ENCODE data around the gene SH3D19. TPM values are rescaled to one million over a fixed set of nuclear protein-coding genes. Genes with fewer than 3 reads are reported as not detected.
"Not testable (repeated sequence)": the region's sequence is repeated elsewhere in the genome, so short reads cannot be mapped to it uniquely, and the experiment has no call there.

Gene SH3D19
- total RNA-seq, 4 donors from 2014 or later, result 54.4 to 148 (median 79.1) TPM

DNA sequence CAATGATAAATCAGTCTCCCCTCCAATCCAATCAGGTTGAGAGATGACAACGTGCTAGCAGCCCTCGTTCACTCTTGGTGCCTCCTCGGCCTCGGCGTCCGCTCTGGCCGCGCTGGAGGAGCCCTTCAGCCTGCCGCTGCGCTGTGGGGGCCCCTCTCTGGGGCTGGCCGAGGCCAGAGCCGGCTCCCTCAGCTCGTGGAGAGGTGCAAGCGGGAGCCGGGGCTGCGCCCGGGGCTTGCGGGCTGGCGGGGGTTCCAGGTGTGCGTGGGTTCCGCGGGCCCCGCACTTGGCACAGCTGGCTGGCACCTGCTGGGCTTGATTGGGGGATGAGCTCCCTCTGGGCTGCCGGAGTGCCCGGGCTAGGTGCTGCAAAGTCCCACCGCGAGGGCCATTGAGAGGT is 89.4 kb downstream of the SH3D19 start:
- WGBS, result 99% methylated on average over 14 of the region's 27 CpGs
- DNase-seq (ENCODE audit: low spot score in 2 of 2), result no peak
- TF ChIP-seq POLR2A (IDR thresholded peaks at IDR 0.05) (no peak), EP300 (IDR thresholded peaks at IDR 0.05) (no peak), POLR2AphosphoS5 (IDR thresholded peaks at IDR 0.05) (no peak)
- TF ChIP-seq, protein P1, sequence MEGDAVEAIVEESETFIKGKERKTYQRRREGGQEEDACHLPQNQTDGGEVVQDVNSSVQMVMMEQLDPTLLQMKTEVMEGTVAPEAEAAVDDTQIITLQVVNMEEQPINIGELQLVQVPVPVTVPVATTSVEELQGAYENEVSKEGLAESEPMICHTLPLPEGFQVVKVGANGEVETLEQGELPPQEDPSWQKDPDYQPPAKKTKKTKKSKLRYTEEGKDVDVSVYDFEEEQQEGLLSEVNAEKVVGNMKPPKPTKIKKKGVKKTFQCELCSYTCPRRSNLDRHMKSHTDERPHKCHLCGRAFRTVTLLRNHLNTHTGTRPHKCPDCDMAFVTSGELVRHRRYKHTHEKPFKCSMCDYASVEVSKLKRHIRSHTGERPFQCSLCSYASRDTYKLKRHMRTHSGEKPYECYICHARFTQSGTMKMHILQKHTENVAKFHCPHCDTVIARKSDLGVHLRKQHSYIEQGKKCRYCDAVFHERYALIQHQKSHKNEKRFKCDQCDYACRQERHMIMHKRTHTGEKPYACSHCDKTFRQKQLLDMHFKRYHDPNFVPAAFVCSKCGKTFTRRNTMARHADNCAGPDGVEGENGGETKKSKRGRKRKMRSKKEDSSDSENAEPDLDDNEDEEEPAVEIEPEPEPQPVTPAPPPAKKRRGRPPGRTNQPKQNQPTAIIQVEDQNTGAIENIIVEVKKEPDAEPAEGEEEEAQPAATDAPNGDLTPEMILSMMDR (IDR thresholded peaks at IDR 0.05), result no peak
- Histone ChIP-seq H3K9me3 (no peaks in the 10 kb centered on the region), H3K4me1 (peaks cover 6% of the 10 kb centered on the region), H3K27ac (no peak overlapping the region), H3K4me3 (no peak overlapping the region), H3K36me3 (no peaks in the 10 kb centered on the region), H3K27me3 (no peaks in the 10 kb centered on the region)

DNA sequence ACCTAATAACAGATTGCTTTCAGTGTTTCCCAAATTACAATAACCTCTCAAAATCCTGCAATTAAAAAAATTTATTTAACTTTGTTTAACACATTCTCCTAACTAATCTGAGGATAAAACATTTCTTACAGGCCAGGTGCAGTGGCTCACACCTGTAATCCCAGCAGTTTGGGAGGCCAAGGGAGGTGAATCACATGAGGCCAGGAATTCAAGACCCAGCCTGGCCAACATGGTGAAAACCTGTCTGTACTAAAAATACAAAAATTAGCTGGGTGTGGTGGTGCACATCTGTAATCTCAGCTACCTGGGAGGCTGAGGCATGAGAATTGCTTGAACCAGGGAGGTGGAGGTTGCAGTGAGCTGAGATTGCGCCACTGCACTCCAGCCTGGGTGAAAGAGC is 90.0 kb downstream of the SH3D19 start:
- H3K27me3 ChIP-seq; H3K9me3 ChIP-seq; H3K4me1 ChIP-seq; H3K27ac ChIP-seq; DNase-seq (ENCODE audit: low spot score in 2 of 2); H3K4me3 ChIP-seq; H3K36me3 ChIP-seq: not testable (repeated sequence)
- 93% methylated on average over 1 of the region's 1 CpG for WGBS

DNA sequence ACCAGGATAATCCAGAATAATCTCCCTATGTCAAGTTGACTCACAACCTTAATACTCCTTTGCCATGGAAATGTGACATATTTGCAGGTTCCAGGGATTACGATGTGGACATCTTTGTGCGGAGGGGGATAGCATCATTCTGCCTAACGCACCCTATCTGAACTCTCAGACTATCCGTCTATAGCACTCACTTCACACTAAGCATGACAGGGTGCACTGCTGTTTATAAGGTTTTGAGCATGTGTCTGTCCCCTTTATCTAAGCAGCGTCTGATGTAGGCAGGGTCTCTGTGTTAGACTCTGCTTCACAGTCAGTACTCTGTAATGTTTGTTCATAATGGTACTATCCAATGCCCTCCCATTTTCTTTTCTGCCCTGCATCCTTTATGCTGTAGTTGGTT is 91.8 kb downstream of the SH3D19 start:
- Histone ChIP-seq H3K27ac (no peak overlapping the region), H3K9me3 (no peaks in the 10 kb centered on the region), H3K4me1 (peaks cover 5% of the 10 kb centered on the region), H3K36me3 (no peaks in the 10 kb centered on the region), H3K27me3 (no peaks in the 10 kb centered on the region), H3K4me3 (no peak overlapping the region)
- WGBS, result 96% methylated on average over 5 of the region's 5 CpGs
- DNase-seq (ENCODE audit: low spot score in 2 of 2), result no peak
- TF ChIP-seq POLR2A (IDR thresholded peaks at IDR 0.05), result no peak
- TF ChIP-seq, protein P1 (IDR thresholded peaks at IDR 0.05), result no peak
- TF ChIP-seq POLR2AphosphoS5 (IDR thresholded peaks at IDR 0.05), result no peak
- no peak for TF ChIP-seq EP300 (IDR thresholded peaks at IDR 0.05)

DNA sequence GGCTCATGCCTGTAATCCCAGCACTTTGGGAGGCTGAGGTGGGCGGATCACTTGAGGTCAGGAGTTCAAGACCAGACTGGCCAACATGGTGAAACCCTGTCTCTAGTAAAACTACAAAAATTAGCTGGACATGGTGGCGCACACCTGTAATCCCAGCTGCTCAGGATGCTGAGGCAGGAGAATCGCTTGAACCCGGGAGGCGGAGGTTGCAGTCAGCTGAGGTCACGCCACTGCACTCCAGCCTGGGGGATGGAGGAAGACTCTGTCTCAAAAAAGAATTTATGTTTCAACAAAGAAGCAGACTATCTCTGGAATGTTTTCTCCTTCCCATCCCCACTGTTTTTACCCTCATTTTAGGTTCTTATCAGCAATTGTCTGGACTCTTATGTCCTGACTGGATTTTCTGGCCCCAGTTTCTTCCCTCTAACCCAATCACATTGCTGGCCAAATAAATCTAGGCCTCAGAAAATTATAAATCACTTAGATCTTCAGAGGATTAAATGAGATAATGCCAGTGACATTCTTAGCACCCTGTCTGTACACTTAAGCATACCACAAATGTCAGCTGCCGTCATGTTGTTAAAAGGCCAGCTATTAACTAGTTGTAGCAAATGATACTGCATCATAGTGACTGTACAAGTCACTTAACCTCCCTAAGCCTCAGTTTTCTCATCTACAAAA is 93.3 kb downstream of the SH3D19 start:
- H3K9me3 ChIP-seq, result no peaks in the 10 kb centered on the region

DNA sequence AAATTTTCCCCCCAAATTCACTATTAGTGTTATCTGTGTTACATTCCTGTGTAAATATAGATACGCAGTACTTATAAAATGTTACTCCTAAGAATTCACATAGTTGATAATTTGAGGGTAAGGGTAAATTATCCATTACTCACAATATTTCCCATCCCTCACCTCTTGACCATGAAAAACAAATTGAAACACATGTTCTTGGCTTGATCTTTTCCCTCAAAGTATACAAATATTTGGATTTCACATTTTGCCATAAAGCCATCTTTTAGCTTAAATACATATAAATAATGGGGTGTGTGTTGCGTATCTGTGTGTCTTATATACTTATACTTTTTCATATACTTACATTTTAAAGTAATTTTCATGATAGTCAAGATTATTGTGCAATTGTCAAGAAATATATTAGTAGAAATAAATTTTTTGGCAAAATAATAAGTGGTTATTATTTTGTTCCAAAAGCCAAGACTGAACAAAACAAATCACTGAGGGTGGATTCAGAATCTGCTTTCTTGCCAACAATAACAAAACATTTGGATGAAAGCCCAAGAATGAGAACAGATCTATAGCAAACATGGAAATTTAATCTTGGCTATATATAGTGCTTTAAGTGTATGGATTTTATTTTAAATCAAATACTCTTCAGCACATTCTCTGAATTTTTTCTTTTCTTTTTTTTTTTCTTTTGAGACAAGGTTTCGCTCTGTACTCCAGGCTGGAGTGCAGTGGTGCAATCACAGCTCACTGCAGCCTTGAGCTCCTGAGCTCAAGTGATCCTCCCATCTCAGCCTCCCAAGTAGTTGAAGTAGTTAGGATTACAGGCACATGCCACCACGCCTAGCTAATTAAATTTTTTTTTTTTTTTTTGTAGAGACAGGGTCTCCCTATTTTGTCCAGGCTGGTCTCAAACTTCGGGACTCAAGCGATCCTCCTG is 97.0 kb downstream of the SH3D19 start:
- Histone ChIP-seq H3K9me3 (no peaks in the 10 kb centered on the region), H3K4me1 (peaks cover 23% of the 10 kb centered on the region), H3K4me3 (peak overlapping the region; percentile 49), H3K27me3 (no peaks in the 10 kb centered on the region), H3K36me3 (no peaks in the 10 kb centered on the region), H3K27ac (peak overlapping the region; percentile 80)
- WGBS, result 72% methylated on average over 6 of the region's 6 CpGs
- TF ChIP-seq EP300 (IDR thresholded peaks at IDR 0.05), result no peak
- TF ChIP-seq, protein P1 (IDR thresholded peaks at IDR 0.05), result no peak
- TF ChIP-seq POLR2A (IDR thresholded peaks at IDR 0.05), result no peak
- no peak for TF ChIP-seq POLR2AphosphoS5 (IDR thresholded peaks at IDR 0.05)
- no peak for DNase-seq (ENCODE audit: low spot score in 2 of 2)

More for the DNA sequence above, 93.3 kb downstream of the SH3D19 start:
- H3K36me3 ChIP-seq, result no peaks in the 10 kb centered on the region
- 90% methylated on average over 7 of the region's 7 CpGs for WGBS
- no peak overlapping the region for H3K27ac ChIP-seq
- DNase-seq (ENCODE audit: low spot score in 2 of 2), result no peak
- H3K4me1 ChIP-seq, result peaks cover 13% of the 10 kb centered on the region
- no peaks in the 10 kb centered on the region for H3K27me3 ChIP-seq
- TF ChIP-seq, protein P1 (IDR thresholded peaks at IDR 0.05), result no peak
- no peak for TF ChIP-seq POLR2AphosphoS5 (IDR thresholded peaks at IDR 0.05)
- no peak for TF ChIP-seq POLR2A (IDR thresholded peaks at IDR 0.05)
- TF ChIP-seq EP300 (IDR thresholded peaks at IDR 0.05), result no peak
- no peak overlapping the region for H3K4me3 ChIP-seq
